ENCODE measurements around the gene EIF4E.
"Not testable (repeated sequence)": the region's sequence is repeated elsewhere in the genome, so short reads cannot be mapped to it uniquely, and the experiment has no call there.

EIF4E gene

DNA sequence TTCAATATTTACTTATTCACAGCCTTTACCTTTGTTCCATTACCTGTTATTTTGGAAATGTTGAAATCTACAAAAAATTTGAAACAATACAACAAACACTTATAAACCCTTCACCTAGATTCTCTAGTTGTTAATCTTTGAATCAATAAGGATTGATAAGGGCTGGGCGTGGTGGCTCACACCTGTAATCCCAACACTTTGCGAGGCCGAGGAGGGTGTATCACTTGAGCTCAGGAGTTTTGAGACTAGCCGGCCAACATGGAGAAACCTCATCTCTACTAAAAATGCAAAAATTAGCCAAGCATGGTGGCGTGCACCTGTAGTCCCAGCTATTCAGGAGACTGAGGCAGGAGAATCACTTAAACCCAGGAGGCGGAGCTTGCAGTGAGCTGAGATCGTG, 5.9 kb upstream of the EIF4E start:
- in situ Hi-C loops (cut with MboI; ENCODE audit: low sequenced_read_pairs) = not testable (repeated sequence)

DNA sequence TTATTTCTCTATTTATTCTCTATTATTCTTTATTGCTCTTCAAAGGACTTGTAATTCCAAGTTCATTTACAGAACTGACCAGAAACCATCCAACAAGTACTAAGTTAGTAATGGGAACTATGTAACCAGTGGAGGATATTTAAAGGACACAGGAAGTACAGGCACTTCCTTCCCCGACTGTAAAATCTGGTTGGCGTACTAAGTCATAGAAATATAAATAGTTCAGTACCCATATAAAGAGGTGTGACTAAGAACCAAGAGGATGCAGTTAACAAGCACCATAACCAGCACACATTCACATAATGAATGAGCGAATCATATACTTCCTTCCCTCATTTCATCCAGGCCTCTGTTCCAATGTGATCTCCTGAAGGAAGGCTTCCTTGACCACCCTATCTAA, 3.6 kb upstream of the EIF4E start:
- in situ Hi-C loops (cut with MboI; ENCODE audit: low sequenced_read_pairs) = no loop called here

DNA sequence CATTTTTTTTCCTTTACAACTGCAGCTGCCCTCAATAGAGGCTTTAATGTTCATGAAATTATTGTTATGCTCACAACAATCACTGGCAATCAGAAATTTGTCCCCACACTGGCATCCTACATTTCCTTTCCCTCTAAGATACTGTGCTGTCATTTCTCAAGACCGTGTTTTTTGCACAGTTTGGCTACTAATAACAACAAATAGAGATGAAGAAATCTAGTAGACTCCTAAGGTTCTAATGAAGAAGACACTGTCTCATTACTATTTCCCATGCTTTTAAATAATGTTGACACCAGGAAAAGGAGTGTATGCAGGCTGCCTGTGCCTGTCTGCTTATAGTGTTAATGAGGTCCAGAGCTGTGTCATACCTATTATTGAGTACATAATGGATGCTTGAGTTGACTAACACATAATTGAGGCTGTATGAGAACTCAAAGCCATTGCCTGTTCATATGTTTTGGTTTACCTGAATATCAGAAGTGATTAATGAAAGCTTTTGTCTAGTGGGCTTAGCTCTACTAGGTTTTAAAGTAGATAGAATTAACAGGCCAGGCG, 1.5 kb upstream of the EIF4E start:
- in situ Hi-C loops (cut with MboI; ENCODE audit: low sequenced_read_pairs) = no loop called here

DNA sequence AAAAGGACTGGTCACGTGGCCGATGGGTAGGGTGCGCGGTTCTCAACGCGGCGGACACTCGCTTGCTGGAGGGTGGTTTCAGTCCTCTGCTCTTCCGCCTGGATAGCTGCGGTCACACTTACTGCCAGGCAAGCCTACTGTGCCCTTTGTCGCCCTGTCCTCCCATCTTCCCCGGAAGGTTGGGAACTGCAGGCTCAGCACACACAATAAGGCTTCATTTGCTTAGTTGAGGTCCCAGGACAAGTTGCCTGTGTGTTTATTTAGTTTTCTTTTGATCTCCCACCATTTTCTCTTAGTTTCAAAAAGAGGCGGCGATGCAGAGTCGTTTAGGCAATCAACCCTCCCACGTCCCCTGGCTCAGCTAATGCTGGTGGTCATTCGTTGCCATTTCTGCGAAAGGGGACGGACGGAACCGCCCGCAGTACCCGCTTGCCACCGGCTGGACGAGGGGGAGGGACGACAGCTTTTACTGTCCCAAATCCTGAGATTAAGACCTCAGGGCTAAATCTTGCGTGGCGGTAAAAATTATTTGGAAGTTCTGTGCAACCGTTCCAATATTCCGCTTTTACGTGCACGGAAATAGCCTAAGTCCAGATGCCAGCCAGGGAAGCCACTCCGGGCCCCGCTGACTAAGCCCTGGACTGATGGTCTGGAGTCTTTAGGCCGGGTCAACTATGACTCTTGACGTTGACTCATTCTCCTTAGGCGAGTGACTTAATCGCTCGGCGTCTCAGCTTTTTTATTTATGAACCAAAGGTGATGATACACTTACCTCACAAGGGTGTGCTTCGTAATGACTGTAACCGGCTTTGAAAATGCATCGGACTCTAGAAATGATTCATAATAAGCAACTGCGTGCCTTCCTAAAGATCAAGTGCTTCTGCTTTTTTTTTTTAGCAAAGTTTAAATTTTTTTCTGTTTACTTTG, 671 bp upstream of the EIF4E start:
- in situ Hi-C loops (cut with MboI; ENCODE audit: low sequenced_read_pairs) = no loop called here

DNA sequence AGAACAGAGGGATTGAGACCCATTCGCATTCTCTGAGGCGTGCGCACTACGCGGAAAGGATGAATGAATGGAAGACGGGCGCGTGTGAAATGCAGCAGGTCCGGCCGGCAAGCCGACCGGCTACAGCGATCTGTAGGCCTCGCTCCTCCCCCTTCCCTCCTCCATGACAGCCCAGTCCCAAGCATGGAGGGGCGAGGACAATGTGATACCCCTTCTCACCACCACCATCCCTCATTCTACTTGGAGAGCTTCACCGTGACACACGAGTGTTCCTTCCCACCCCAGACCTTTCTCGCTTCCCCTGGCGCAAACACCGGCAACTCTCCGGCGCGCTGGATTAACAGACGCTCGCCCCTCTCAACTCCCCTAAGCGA, 815 bp downstream of the EIF4E start:
- in situ Hi-C loops (cut with MboI; ENCODE audit: low sequenced_read_pairs) = no loop called here

DNA sequence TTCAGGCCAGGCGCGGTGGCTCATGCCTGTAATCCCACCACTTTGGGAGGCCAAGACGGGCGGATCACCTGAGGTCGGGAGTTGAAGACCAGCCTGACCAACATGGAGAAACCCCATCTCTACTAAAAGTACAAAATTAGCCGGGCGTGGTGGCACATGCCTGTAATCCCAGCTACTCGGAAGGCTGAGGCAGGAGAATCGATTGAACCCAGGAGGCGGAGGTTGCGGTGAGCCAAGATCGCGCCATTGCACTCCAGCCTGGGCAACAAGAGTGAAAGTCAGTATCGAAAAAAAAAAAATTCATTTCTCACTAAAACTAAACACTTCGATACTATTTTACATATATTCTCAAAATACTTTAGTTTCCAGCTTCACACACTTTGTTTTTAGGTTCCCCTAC, 2.7 kb downstream of the EIF4E start:
- in situ Hi-C loops (cut with MboI; ENCODE audit: low sequenced_read_pairs) = not testable (repeated sequence)

DNA sequence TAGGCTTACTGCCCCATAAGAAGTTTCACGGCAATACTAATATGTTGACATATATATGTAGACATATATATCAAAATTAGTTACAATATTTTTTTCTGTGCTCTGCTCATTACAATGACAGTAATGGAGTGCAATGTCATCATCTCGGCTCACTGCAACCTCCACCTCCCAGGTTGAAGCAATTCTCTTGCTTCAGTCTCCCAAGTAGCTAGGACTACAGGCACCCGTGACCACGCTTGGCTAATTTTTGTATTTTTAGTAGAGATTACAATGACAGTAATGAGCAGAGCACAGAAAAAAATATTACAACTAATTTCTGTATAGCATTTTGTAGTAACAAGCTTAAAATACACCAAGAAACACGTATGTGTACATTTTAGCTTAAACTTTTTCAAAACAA, 7.6 kb downstream of the EIF4E start:
- in situ Hi-C loops (cut with MboI; ENCODE audit: low sequenced_read_pairs) = no loop called here

DNA sequence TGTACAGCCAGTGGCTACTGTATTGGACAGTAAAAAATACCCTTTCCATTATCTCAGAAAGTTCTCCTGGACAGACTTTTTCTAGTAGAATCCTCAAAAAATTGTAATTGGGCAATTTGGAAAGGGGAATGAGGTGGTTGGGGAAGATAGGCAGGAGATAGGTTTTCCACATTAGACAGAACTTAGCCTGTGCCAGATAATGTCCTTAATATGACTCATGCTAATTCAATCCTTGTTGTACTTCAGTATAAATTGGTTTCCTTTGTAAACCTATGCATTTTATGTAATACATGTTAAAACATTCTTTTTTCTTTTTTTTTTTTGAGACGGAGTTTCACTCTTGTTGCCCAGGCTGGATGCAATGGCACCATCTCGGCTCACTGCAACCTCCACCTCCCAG, 8.9 kb downstream of the EIF4E start:
- in situ Hi-C loops (cut with MboI; ENCODE audit: low sequenced_read_pairs) = no loop called here

DNA sequence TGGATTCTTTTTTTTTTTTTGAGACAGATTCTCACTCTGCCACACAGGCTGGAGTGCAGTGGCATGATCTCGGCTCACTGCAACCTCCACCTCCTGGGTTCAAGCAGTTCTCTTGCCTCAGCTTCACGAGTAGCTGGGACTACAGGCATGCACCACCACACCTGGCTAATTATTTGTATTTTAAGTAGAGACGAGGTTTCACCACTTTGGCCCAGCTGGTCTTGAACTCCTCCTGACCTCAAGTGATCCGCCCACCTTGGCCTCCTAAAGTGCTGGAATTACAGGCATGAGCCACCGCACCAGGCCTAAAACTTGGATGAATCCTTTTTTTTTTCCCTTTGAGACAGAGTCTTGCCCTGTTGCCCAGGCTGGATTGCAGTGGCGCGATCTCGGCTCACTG, 18.2 kb downstream of the EIF4E start:
- in situ Hi-C loops (cut with MboI; ENCODE audit: low sequenced_read_pairs) = not testable (repeated sequence)

DNA sequence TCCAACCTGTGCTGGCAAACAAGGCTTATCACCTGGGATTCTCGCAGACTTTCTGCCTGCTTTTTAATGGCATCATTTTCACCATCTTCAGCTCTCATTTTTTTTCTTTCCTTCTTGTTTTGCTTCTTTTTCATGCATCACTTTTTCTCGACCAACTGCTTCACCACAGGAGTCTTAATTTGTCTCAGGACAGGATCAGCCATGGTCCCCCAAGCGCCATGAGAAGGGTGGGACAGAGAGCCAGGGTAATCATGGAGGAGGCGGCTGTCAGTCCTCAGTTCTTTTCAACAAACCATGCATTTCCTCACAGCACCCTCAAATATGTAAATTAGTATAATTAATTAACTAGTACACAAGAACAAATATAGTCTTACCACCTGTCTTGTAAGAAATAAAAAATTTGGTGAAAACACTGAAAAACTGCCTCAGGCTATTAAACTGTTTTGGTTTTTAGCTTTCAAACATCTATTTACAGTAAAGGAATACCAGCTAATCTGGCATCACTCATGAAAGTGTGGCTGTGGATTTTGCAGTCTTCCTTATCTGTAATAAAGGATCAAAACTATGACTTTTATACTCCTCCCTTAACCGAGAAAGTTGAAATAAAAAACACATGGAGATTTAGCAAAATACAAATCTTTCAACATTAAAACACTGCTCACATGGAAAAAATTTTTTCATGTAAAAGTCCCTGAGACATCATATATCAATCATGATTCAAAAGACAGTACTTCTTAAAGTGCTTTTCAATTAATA, 19.1 kb downstream of the EIF4E start:
- in situ Hi-C loops (cut with MboI; ENCODE audit: low sequenced_read_pairs) = no loop called here

DNA sequence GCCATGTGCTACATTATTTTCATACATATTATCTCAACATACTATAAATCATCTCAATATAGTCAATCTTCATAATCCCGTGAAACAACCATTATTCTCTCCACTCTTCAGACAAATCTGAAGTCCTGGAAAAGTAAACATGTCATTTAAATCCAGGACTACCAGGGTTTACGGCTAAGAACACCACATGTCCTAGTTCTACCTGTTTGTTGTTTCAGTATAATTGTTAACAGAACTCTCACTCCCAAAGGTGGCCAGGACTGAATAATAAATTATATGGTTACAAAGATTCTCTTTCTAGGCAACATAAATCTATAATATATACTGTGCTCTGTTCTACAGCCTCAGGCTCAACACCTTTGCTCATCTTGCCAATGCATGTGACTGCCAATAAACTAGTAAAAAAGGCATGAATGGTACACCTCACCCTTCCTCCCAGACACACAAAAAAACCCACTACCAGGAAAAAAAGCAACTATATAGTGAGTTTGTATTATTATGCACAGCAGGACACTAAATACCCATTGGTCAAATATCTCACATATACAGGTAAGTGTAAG, 20.1 kb downstream of the EIF4E start:
- in situ Hi-C loops (cut with MboI; ENCODE audit: low sequenced_read_pairs) = no loop called here

DNA sequence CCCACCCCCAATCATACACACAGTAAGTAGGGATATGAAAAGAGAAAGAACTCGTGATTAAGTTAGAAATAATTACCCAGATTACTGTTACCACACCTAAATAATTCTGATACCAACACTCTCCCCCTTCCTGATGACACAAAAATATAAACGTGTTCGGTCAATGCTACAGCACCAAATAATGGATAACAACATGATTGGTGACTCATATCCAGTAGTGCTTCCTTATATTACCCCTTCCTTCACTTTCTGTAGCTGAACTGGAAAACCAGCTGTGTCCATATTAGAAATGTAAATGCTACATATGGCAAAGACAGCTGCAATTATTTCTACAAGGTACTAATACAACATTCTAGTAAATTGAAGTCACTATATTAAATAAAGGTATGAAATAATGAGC, 20.8 kb downstream of the EIF4E start:
- in situ Hi-C loops (cut with MboI; ENCODE audit: low sequenced_read_pairs) = no loop called here

DNA sequence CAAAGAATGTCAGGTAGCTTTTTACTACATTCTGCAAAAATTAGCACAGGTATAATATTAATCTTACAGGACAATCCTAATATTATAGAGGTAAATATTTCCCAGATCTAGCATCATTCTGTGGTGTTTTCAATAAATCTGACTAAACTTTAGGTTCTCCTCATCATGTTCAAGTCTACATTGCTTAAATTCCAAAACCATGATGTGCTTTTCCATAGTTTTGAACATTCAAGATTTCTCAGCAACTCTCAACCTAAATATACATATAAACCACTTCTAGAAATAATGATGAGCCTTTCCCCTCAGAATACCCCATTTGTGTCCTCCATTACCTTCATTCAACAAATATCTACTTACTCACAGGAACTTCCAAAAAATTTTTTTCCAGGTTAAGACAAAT, 23.1 kb downstream of the EIF4E start:
- in situ Hi-C loops (cut with MboI; ENCODE audit: low sequenced_read_pairs) = no loop called here

DNA sequence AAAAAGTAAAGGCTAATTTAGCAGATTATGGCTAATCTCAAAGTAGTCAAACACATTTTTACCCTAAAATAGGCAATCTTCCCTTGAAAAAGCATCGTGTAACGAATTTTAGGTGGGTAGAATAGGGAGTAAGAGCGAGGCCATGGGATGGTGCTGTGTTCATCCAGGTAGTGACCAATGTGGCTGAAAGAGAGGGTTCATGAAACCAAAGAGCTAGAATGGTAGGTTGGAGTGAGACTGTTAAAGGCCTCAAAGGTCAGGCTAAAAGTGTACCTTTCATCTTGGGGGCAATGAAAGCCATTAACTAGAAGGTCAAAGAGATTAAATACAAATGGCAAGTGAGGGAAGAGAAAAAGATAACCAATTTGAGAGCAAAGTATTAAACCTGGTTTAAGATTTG, 23.6 kb downstream of the EIF4E start:
- in situ Hi-C loops (cut with MboI; ENCODE audit: low sequenced_read_pairs) = no loop called here

DNA sequence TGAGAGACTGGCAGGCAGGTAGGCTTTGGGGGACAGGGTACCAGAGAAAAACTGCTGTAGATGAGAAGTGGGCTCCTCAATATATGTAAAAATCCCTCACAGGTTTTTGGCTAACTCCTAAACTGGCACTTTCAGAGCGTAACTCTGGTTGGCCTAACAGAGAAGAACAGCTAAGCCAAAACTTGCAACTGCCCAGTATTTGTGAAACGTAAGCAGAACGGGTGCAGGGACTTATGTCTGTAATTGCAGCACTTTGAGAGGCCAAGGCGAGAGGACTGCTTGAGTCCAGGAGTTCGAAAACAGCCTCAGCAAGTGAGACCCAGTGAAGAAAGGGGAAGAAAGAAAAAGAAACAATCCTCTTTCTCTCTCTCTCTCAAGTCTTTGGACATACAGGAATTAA, 25.0 kb downstream of the EIF4E start:
- in situ Hi-C loops (cut with MboI; ENCODE audit: low sequenced_read_pairs) = no loop called here

DNA sequence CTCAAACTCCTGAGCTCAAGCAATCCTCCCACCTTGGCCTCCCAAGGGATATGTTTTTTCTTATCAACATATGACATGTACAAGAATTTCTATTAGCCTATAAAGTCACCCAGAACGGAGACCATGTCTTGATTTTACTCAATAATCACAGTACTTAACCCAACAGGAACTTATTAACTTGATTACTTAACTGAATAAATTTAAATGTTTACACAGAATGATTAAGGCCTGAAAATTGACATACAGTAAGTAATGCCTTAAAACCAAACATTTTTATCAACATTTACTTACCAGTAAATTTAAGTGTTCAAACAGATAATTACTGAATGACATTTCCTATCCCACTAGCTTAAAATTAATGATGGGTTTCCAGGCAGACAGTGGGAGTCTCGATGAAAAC, 25.4 kb downstream of the EIF4E start:
- in situ Hi-C loops (cut with MboI; ENCODE audit: low sequenced_read_pairs) = no loop called here

DNA sequence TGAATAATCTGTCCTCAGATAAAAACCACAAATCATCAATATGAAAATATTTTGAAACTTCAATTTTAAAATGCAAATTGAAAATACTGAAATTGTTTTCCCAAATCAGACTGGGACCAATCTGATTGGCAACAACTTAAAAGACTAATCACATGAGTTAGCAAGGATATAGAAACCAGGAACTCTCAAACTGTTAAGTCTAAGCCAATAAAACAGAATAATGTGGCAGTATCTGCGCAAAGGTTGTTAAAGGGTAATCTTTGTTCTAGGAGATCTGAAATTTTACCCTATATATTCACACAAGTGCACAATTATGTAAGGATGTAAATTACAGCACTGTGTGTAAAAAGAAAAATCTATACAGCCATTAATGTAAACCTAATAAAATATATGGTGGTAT, 29.7 kb downstream of the EIF4E start:
- in situ Hi-C loops (cut with MboI; ENCODE audit: low sequenced_read_pairs) = no loop called here

DNA sequence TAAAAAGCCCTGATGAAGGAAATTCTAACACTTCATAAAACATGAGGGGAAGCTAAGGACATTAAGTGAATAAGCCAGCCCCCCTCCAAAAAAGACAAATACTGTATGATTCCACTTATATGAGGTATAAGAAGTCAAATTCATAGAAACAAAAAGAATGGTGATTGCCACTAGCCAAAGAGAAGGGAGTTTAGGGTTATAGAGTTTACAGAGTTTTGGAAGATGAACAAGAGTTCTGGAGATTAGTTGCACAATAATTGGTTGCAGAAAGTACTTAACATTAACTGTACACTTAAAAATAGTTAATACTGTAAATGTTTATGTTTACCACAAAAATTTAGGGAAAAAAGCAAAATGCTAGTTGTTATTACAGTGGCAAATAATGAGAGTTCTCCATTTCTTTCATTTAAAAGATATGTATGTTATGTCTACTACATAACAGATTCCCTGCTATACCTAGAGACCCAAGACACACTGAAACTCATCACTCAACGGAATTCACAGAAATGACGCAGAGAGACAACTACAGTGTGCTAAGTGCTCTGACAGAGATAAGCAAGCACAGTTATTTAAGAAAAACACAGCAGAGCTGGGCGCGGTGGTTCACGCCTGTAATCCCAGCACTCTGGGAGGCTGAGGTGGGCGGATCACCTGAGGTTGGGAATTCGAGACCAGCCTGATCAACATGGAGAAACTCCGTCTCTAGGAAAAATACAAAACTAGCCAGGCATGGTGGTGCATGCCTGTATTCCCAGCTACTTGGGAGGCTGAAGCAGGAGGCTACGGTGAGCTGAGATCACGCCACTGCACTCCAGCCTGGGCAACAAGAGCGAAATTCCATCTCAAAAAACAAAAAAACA, 37.2 kb downstream of the EIF4E start:
- in situ Hi-C loops (cut with MboI; ENCODE audit: low sequenced_read_pairs) = no loop called here

DNA sequence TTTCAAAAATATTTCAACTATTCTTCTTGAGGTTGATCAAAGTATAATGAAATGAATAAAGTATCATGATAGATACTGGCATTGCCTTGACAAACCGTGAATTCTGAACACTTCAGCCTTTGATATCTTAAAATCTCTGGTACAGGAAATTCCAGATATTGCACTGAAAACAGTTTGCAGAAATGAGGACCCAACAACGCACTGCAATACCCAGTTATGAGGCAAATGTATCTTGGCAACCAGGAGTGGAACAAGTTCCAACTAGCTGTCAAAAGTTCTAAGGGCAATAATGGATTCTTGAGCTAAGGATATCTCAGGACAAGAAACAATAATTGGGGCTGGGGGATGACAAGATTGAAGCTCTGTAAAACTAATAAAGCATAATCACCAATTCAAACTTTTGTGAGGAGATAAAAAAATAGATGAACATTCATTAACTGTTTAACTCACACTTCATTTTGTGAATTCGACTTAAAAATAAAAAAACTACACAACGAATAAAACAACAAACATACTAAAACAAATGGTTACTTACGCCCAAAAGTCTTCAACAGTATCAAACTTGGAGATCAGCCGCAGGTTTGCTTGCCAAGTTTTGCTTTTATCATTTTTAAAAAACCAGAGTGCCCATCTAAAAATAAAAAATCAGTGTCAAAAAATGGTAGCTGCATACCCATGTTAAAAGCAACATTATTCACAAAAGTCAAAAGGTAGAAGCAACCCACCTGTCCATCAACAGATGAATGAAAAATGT, 38.1 kb downstream of the EIF4E start:
- in situ Hi-C loops (cut with MboI; ENCODE audit: low sequenced_read_pairs) = no loop called here

DNA sequence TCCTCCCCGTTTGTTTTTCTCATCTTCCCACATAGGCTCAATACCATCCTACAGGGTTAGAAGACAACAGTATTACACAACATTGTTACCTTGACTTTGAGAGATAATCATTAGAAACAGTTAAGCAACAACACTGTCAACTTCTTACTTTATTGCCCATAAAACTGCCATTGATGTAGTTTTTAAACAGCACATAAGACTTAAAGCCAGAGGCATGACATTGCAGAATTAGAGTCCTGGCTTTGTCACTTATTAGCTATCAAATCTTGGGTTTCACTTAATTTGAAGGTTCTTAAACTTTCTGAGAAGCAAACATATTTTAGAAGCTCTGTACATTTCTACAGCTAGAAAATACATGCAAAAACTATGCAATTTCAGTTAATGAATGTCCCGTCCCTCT, 41.8 kb downstream of the EIF4E start:
- in situ Hi-C loops (cut with MboI; ENCODE audit: low sequenced_read_pairs) = no loop called here
